ENCODE measurements around the gene SLC27A3.

DNA sequence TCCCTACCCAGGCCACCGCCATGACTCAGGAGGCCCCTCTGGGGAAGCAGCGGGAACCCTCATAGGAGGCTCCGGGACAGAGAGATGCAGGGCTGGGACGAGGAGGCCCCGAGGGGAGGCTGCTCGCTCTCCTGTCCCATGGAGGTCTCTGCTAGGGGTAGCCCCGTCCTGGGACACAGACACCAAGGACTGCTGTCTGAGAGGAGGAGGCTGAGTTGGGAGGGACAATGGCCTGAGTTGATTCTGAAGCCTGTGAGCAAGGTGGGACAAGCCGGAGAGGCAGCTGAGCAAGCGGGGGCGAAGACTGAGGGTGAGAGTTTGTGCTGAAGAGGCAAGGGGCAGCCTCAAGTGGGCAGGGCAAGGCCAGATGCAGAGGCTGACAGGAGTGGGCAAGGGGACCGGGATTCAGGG is 17.4 kb downstream of the SLC27A3 start:
- TF ChIP-seq, protein P1, sequence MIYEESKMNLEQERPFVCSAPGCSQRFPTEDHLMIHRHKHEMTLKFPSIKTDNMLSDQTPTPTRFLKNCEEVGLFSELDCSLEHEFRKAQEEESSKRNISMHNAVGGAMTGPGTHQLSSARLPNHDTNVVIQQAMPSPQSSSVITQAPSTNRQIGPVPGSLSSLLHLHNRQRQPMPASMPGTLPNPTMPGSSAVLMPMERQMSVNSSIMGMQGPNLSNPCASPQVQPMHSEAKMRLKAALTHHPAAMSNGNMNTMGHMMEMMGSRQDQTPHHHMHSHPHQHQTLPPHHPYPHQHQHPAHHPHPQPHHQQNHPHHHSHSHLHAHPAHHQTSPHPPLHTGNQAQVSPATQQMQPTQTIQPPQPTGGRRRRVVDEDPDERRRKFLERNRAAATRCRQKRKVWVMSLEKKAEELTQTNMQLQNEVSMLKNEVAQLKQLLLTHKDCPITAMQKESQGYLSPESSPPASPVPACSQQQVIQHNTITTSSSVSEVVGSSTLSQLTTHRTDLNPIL (CRISPR knock-in tag; IDR thresholded peaks at IDR 0.05; ENCODE audit: low read depth): no peak
- TF ChIP-seq ZNF8 (CRISPR knock-in tag; IDR thresholded peaks at IDR 0.05): no peak
- no peak for TF ChIP-seq SNAI2 (CRISPR knock-in tag; IDR thresholded peaks at IDR 0.05)
- TF ChIP-seq ZC3H10 (CRISPR knock-in tag; IDR thresholded peaks at IDR 0.05): no peak
- TF ChIP-seq RARB (CRISPR knock-in tag; IDR thresholded peaks at IDR 0.05): no peak
- TF ChIP-seq ZFP3 (CRISPR knock-in tag; IDR thresholded peaks at IDR 0.05): no peak
- no peak for TF ChIP-seq ZFP30 (CRISPR knock-in tag; IDR thresholded peaks at IDR 0.05)
- TF ChIP-seq, protein P2, sequence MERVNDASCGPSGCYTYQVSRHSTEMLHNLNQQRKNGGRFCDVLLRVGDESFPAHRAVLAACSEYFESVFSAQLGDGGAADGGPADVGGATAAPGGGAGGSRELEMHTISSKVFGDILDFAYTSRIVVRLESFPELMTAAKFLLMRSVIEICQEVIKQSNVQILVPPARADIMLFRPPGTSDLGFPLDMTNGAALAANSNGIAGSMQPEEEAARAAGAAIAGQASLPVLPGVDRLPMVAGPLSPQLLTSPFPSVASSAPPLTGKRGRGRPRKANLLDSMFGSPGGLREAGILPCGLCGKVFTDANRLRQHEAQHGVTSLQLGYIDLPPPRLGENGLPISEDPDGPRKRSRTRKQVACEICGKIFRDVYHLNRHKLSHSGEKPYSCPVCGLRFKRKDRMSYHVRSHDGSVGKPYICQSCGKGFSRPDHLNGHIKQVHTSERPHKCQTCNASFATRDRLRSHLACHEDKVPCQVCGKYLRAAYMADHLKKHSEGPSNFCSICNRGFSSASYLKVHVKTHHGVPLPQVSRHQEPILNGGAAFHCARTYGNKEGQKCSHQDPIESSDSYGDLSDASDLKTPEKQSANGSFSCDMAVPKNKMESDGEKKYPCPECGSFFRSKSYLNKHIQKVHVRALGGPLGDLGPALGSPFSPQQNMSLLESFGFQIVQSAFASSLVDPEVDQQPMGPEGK (CRISPR knock-in tag; IDR thresholded peaks at IDR 0.05; ENCODE audit: borderline replicate concordance): no peak
- no peak for TF ChIP-seq PPARA (CRISPR knock-in tag; IDR thresholded peaks at IDR 0.05; ENCODE audit: borderline replicate concordance)
- TF ChIP-seq, protein P3, sequence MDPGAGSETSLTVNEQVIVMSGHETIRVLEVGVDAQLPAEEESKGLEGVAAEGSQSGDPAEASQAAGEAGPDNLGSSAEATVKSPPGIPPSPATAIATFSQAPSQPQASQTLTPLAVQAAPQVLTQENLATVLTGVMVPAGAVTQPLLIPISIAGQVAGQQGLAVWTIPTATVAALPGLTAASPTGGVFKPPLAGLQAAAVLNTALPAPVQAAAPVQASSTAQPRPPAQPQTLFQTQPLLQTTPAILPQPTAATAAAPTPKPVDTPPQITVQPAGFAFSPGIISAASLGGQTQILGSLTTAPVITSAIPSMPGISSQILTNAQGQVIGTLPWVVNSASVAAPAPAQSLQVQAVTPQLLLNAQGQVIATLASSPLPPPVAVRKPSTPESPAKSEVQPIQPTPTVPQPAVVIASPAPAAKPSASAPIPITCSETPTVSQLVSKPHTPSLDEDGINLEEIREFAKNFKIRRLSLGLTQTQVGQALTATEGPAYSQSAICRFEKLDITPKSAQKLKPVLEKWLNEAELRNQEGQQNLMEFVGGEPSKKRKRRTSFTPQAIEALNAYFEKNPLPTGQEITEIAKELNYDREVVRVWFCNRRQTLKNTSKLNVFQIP (CRISPR knock-in tag; IDR thresholded peaks at IDR 0.05; ENCODE audit: borderline replicate concordance, low read depth): no peak

Measured in SK-N-SH treated with all-trans-retinoic acid at 6 μM for 48 hours (cell line).